SIG-M5 (cell line): ENCODE measurements around the gene RUBCNL.
A peak's percentile ranks its signal among the peaks of the same experiment; 100 is the strongest.

Experiments
- DNase-seq: peaks from one replicate; lab custom pipeline; 2025; lab: John Stamatoyannopoulos, UW

Gene RUBCNL

DNA sequence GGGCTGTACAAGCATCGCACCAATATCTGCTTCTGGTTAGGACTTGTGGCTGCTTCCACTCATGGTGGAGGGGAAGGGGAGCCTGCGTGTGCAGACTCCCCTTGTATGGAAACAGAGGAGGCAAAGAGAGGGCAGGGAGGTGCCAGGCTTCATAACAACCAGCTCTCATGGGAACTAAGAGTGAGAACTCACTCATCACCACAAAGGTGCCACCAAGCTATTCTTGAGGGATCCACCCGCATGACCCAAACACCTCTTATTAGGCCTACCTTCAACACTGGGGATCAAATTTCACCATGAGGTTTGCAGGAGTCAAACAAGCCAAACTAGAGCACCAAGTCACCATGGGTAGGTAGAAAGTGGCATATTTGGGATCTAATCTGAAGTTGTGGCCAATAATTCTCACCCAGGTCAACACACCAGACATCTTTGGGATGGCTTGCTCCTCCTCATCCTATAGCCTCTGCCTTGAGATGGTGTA is 46.4 kb downstream of the RUBCNL start:
- no peak for DNase-seq

- DNase-seq = no peak
Measured at GRCh38 chr13:46340011-46340410, 47.0 kb downstream of the RUBCNL start.

DNA sequence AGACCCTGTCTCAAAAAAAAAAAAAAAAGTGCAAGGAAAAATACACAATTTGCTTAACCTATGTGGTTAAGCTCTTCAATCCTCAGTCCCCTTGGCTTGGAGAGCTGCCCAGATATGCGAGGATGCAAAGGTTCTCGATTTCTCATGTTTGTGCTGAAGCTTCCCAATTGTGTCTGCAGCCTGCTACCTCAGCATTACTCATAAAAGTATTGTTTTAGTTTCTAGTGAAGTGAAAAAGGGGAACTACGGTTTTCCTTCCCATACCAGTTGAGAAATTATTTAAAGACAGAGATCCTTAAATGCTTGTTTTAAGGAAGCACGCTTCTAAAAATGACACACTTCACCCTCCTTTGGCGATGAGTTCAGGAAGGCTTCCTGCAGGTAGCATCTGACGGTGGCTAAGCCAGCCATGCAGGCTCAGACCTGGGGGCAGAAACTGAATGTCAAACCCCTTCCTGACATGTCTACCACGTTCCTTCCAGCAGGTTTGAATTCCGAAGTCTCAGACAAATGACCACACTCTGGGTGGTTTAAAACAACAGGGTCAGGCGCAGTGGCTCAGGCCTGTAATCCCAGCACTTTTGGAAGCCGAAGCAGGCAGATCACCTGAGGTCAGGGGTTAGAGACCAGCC is 47.9 kb downstream of the RUBCNL start:
- DNase-seq = peak; percentile 80

DNA sequence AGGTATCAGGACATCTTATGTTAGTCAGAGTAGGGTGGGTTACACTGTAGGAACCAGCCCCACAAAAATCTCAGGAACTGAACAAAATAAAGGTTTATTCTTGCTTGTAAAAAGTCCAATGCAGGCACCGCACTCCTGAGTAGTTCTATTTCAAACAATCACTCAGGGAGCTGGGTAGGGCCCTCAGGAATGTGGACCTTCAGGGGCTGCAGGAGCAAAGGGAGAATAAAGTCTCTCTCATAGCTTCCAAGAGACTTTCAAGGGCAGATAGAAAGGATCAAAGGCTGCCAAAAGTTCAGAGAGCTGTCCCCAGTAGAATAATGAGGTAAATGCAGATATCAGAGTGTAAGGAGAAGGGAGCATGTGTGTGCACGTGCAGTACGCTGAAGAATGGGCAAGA is 49.4 kb downstream of the RUBCNL start:
- DNase-seq = no peak

DNA sequence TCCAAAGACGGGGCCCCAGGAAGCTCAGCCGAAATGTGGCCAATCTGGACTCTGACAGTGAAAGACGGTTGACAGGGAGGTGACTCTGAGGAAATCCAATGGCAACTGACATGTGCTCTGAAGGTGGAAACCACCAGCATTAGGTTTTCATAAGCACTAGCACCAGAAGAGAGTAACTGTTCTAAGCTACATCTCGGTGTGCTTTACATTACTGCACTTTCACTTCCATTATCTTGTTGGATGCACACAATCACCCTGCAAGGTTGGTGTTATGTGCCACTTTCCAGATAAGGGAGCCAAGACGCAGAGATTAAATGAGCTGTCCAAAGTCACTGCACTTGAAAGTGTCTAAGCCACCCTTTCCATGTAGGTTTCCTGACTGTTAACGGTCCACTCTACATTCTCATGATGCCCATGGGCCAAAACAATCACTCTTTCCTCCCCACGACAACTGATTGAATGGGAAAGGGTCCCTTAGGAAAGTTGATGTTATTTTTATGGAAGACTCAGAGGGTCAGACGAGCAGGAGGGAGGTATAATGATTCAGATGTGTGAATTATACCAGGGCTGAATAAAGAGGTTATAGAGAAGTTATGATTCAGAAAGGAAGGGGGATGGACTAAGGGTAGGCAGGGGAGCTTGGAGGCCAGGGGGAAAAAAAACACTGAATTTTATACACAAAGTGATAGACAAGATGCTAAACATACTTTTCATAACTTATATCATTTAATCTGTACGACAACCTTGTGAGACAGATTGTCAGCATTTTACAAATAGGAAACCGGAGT is 52.8 kb downstream of the RUBCNL start:
- no peak for DNase-seq

GRCh38 chr13:46332772-46333171 is 54.3 kb downstream of the RUBCNL start:
- no peak for DNase-seq

GRCh38 chr13:46329624-46330023 is 57.4 kb downstream of the RUBCNL start:
- DNase-seq = no peak

GRCh38 chr13:46327246-46327645 is 59.8 kb downstream of the RUBCNL start:
- DNase-seq = no peak

DNA sequence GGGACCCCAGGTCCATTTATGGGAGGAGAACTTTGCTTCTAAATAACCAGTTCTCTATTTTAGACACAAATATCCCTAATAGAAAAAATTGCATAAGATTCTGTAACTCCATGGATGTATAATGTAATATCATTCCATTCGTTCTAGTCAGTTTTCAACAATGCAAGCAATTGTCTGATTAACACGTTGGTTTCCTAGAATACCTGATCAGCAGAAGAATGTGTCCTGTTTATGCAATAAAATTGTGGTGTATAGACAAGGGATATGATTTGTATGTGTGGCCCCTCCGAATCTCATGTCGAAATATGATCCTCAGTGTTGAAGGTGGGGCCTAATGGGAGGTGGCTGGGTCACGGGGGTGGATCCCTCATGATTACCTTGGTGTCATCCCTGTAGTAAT is 62.1 kb downstream of the RUBCNL start:
- no peak for DNase-seq

- DNase-seq = peak; percentile 21
Measured at GRCh38 chr13:46321494-46322225, 65.4 kb downstream of the RUBCNL start.

GRCh38 chr13:46320821-46321220 is 66.2 kb downstream of the RUBCNL start:
- DNase-seq = no peak

- DNase-seq = no peak
Measured at GRCh38 chr13:46320406-46320805, 66.6 kb downstream of the RUBCNL start.

DNA sequence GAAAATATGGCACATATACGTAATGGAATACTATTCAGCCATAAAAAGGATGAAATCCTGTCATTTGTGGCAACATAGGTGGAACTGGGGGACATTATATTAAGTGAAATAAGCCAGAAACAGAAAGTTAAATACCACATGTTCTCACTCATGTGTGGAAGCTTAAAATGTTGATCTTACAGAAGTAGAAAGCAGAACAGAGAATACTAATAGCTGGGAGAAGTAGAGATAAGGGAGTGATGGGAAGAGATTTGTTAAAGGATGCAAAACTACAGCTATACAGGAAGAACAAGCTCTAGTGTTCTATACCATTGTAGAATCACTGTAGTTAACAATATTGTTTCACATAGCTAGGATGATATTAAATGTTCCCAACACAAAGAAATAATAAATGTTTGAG is 68.1 kb downstream of the RUBCNL start:
- DNase-seq = no peak

GRCh38 chr13:46317120-46317519 is 69.9 kb downstream of the RUBCNL start:
- DNase-seq = no peak

- no peak for DNase-seq
Measured at GRCh38 chr13:46315491-46316075, 71.5 kb downstream of the RUBCNL start.

GRCh38 chr13:46315036-46315435 is 72.0 kb downstream of the RUBCNL start:
- DNase-seq = no peak

GRCh38 chr13:46314587-46314986 is 72.5 kb downstream of the RUBCNL start:
- DNase-seq = no peak

DNA sequence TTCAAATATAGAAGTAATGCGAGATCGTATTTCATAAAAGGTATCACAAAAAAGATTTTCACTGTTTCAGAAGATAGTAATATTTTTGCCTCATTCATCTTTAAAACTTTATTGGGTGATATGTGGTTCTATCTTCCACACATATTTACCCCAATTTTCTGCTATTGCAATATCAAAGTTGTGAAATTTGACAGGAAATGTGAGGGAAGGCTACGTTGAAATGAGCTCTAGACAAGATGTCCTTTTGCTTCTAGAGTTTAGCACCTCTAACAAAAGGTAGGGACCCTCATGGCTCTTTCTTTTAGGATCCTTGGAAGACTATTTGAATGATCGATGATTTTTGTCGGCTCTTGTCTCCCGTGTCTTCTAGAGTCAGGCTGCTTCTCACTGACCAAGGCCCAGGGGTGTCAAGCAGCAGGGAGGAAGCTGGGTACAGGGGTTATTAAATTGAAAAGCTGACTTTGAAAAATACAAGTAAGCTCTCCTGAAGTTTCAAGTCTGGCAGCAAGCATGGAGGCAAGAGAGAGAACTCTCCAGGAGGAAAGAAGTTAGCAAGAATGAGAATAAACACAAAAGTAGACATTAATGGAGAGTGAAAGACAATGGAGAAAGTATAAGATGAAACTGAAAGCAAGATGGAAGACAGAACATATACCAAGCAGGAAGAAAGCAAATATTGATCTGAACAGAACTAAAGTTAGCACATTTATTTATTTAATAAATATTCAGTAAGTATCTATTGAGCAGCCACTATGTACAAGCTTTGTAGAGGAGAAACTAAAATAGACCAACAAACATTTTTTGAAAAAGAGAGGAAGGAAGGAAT is 73.4 kb downstream of the RUBCNL start:
- no peak for DNase-seq

DNA sequence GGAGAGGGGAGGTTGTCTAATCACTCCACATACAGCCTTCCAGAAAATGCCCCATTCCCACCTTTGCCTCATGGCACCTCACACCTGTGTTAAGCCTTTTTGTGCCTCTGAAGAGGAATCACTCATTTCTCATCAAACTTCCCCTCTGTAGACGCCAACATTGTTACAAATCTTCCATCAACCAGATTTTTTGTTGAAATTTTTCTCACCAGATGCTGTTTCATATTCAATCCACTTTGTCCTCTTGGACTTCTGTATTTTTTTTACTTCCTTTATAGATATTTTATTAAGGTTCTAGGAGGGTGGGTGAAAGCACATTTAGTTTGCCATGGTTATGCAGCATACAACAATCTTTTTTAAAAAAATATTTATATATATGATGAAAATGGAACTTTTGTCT is 74.0 kb downstream of the RUBCNL start:
- no peak for DNase-seq

DNA sequence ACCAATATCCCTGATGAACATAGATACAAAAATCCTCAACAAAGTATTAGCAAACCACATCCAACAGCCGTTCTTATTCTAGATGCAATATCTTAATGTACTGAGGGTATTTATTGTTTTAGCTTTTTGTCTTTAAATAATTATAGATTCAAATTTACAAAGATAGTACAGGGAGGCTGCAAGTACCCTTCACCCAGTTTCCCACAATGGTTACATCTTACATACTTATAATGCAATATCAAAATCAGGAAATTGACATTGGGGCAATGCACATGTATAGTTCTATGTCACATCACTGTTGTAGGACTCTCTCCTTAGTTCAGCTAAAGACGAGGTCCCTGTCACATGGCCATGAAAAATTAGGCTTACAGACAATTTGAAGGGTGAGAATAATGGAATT is 75.8 kb downstream of the RUBCNL start:
- no peak for DNase-seq

DNA sequence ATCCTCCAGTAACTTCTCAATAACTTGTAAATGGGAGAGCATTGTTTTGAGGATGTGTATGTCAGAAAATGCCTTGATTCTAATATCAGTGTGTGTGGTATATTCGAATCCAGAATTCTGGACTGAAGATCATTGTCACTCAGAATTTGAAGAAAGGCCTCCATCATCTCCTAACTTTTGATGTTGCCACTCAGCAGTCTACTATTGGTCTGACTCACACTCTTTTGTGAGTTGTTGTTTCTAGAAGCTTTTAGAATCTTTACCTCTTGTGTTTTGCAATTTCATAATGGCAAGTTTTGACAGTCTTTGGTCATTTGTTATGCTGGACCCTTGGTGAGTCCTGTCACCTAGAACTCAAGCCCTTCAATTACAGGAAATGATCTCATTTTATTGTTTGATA is 77.0 kb downstream of the RUBCNL start:
- no peak for DNase-seq

- DNase-seq = no peak
Measured at GRCh38 chr13:46307554-46307953, 79.5 kb downstream of the RUBCNL start.
